K562 (cell line): ENCODE results near the gene VARS1. TPM values are rescaled to one million over a fixed set of nuclear protein-coding genes. Genes with fewer than 3 reads are reported as not detected.
A peak's percentile ranks its signal among the peaks of the same experiment; 100 is the strongest.

Experiments
- BMI1 ChIP-seq: fragments of 150-350 bp; IDR thresholded peaks from 2 replicates; pipeline ENCODE4 v1.6.1; 2014; ENCODE audit warnings: low read length
- CREB1 ChIP-seq, 2 experiments: sonication (generic) in 1 of 2; formaldehyde crosslinking in 1 of 2; IDR thresholded peaks; 2 replicates each; pipeline versions ENCODE4 v1.6.1 to v1.8.0; 2012 to 2022; ENCODE audit warnings: inconsistent platforms in 1 of 2, mild to moderate bottlenecking in 1 of 2, missing genetic modification reagents in 1 of 2, moderate library complexity in 1 of 2
- MIER1 ChIP-seq: fragments of 450-650 bp; IDR thresholded peaks from 2 replicates; pipeline ENCODE4 v1.6.1; 2016; ENCODE audit warnings: antibody characterized with exemption, mild to moderate bottlenecking, low read depth
- NCOA1 ChIP-seq: fragments of 450-650 bp; IDR thresholded peaks from 2 replicates; pipeline ENCODE4 v1.6.1; 2016; ENCODE audit warnings: low read depth
- NFIX ChIP-seq: fragments of 250-450 bp; sonication (Bioruptor Pico); IDR thresholded peaks from 2 replicates; pipeline ENCODE4 v1.4.0; 2020; ENCODE audit warnings: low read depth, mild to moderate bottlenecking, moderate library complexity
- NFYB ChIP-seq: IDR thresholded peaks from 2 replicates; pipeline ENCODE4 v1.6.1; 2011; ENCODE audit warnings: mild to moderate bottlenecking, moderate library complexity; ENCODE audit not compliant: insufficient read length; ENCODE audit errors: extremely low read depth
- RBFOX2 ChIP-seq: fragments of 200-400 bp; formaldehyde crosslinking; IDR thresholded peaks from 2 replicates; pipeline ENCODE4 v1.6.1; 2017; ENCODE audit warnings: low read depth, mild to moderate bottlenecking, low read length, moderate library complexity
- SETDB1 ChIP-seq: IDR thresholded peaks from one replicate; pipeline ENCODE4 v1.6.1; 2012; ENCODE audit warnings: low read length, control low read depth, inconsistent platforms
- SMAD2 ChIP-seq: fragments of 150-350 bp; IDR thresholded peaks from 2 replicates; pipeline ENCODE4 v1.6.1; 2014; ENCODE audit warnings: low read depth, mild to moderate bottlenecking, low read length
- SP1 ChIP-seq: sonication (generic); formaldehyde crosslinking; IDR thresholded peaks from 2 replicates; pipeline ENCODE4 v1.8.1; 2022; ENCODE audit warnings: mild to moderate bottlenecking, missing genetic modification reagents
- SREBF2 ChIP-seq: sonication (generic); formaldehyde crosslinking; IDR thresholded peaks from 2 replicates; pipeline ENCODE4 v1.4.0; 2020; ENCODE audit warnings: mild to moderate bottlenecking, missing genetic modification reagents
- ZFP36 ChIP-seq: fragments of 150-350 bp; IDR thresholded peaks from 2 replicates; pipeline ENCODE4 v1.6.1; 2018; ENCODE audit warnings: low read length, low read depth; ENCODE audit not compliant: partially characterized antibody
- ZNF644 ChIP-seq: fragments of 200-800 bp; sonication (Bioruptor generic); IDR thresholded peaks from 2 replicates; pipeline ENCODE4 v1.6.1; 2016; ENCODE audit warnings: low read depth, missing genetic modification characterization, missing compliant biosample characterization
- ZNF76 ChIP-seq: fragments of 250-450 bp; sonication (Bioruptor Pico); IDR thresholded peaks from 2 replicates; pipeline ENCODE4 v1.4.0; 2020; ENCODE audit warnings: mild to moderate bottlenecking, moderate library complexity, borderline replicate concordance
- polyA plus RNA-seq, 8 experiments: library from polyadenylated mRNA; depleted of rRNA in 4 of 8; stranded (reverse) in 5 of 8; unstranded in 3 of 8; fragments of >200 nt; fragmentation: Nextera tagmentation in 2 of 8; fragmentation: Illumina TruSeq in 1 of 8; extraction: Ambion mirVana in 2 of 8; extraction: Trizol in 1 of 8; gene quantifications; 2 replicates each; pipeline versions ENCODE4 v1.2.1 to v1.2.3, GENCODE V29; 2011 to 2014; ENCODE audit warnings: inconsistent platforms in 1 of 8, missing spikeins in 1 of 8
- total RNA-seq, 7 experiments: library from RNA; depleted of rRNA in 6 of 7; stranded (reverse); fragments of >200 nt in 6 of 7; fragmentation: Illumina TruSeq in 2 of 7; extraction: Trizol in 2 of 7; gene quantifications; 2 replicates each; pipeline versions ENCODE4 v1.2.1 to v1.2.3, GENCODE V29; 2011 to 2021; ENCODE audit warnings: low replicate concordance in 1 of 7
- TF ChIP-seq, protein P1 (sequence below): IDR thresholded peaks from 3 replicates; pipeline ENCODE4 v1.6.1; 2011; ENCODE audit warnings: borderline replicate concordance, mild to moderate bottlenecking; ENCODE audit not compliant: insufficient read length, insufficient read depth
- TF ChIP-seq, protein P2 (sequence below): sonication (generic); formaldehyde crosslinking; IDR thresholded peaks from 2 replicates; pipeline ENCODE4 v1.8.0; 2022; ENCODE audit warnings: missing genetic modification reagents, mild to moderate bottlenecking, moderate library complexity, borderline replicate concordance
- TF ChIP-seq, protein P3 (sequence below): fragments of 250-450 bp; sonication (Bioruptor Pico); IDR thresholded peaks from 2 replicates; pipeline ENCODE4 v1.4.0; 2020
- TF ChIP-seq, protein P4 (sequence below): fragments of 250-450 bp; sonication (Bioruptor Pico); IDR thresholded peaks from 2 replicates; pipeline ENCODE4 v1.8.0; 2021; ENCODE audit warnings: moderate library complexity, mild to moderate bottlenecking, inconsistent platforms
- TF ChIP-seq, protein P5 (sequence below): fragments of 250-450 bp; sonication (Bioruptor Pico); IDR thresholded peaks from 2 replicates; pipeline ENCODE4 v1.8.0; 2021; ENCODE audit warnings: borderline replicate concordance, mild to moderate bottlenecking, moderate library complexity; ENCODE audit not compliant: poor library complexity, severe bottlenecking
- TF ChIP-seq, protein P6 (sequence below): sonication (generic); IDR thresholded peaks from 2 replicates; pipeline ENCODE4 v1.6.1; 2016

The VARS1 gene
- total and polyA plus RNA-seq, 9 of the 15 experiments (the other 6 are each of a cell fraction or from before 2014, with no cell fraction given): 2.9 to 488 (median 130) TPM

DNA sequence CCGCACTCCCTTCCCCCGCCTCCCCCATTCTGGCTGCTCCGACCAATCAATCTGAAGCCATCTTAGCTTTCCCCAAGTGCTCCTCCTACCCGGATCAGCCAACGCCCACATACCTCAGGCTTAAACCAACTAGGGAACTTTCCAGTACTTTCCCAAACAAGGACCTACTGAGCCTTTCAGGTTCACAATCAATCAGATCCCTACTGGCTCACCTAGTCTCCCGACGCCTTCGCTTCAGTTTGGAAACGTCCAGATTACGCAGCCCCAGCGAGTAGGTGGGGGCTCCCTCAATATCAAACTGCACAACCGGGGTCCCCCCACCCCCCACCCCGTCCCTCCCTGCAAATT is 19.1 kb upstream of the VARS1 start (continued):
- TF ChIP-seq, protein P1, sequence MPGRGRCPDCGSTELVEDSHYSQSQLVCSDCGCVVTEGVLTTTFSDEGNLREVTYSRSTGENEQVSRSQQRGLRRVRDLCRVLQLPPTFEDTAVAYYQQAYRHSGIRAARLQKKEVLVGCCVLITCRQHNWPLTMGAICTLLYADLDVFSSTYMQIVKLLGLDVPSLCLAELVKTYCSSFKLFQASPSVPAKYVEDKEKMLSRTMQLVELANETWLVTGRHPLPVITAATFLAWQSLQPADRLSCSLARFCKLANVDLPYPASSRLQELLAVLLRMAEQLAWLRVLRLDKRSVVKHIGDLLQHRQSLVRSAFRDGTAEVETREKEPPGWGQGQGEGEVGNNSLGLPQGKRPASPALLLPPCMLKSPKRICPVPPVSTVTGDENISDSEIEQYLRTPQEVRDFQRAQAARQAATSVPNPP: no peak
- no peak for TF ChIP-seq SREBF2 (CRISPR knock-in tag)
- TF ChIP-seq, protein P2, sequence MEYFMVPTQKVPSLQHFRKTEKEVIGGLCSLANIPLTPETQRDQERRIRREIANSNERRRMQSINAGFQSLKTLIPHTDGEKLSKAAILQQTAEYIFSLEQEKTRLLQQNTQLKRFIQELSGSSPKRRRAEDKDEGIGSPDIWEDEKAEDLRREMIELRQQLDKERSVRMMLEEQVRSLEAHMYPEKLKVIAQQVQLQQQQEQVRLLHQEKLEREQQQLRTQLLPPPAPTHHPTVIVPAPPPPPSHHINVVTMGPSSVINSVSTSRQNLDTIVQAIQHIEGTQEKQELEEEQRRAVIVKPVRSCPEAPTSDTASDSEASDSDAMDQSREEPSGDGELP (CRISPR knock-in tag): no peak
- TF ChIP-seq, protein P3, sequence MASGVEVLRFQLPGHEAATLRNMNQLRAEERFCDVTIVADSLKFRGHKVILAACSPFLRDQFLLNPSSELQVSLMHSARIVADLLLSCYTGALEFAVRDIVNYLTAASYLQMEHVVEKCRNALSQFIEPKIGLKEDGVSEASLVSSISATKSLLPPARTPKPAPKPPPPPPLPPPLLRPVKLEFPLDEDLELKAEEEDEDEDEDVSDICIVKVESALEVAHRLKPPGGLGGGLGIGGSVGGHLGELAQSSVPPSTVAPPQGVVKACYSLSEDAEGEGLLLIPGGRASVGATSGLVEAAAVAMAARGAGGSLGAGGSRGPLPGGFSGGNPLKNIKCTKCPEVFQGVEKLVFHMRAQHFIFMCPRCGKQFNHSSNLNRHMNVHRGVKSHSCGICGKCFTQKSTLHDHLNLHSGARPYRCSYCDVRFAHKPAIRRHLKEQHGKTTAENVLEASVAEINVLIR (CRISPR knock-in tag): peak; percentile 52; the same call in 1 of the 2 replicates
- TF ChIP-seq CREB1 (IDR thresholded peaks at IDR 0.05): no peak
- no peak for TF ChIP-seq CREB1 (CRISPR knock-in tag; IDR thresholded peaks at IDR 0.05)
- TF ChIP-seq RBFOX2: no peak
- TF ChIP-seq NFIX (CRISPR knock-in tag): no peak
- TF ChIP-seq, protein P4, sequence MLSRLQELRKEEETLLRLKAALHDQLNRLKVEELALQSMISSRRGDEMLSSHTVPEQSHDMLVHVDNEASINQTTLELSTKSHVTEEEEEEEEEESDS (CRISPR knock-in tag): no peak
- TF ChIP-seq, protein P5, sequence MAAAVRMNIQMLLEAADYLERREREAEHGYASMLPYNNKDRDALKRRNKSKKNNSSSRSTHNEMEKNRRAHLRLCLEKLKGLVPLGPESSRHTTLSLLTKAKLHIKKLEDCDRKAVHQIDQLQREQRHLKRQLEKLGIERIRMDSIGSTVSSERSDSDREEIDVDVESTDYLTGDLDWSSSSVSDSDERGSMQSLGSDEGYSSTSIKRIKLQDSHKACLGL (CRISPR knock-in tag): no peak
- no peak for TF ChIP-seq MIER1
- 0 out of 2 replicates have a peak, but pooled peaks have one; percentile 70 for TF ChIP-seq ZNF76 (CRISPR knock-in tag)
- no peak for TF ChIP-seq SMAD2
- no peak for TF ChIP-seq ZFP36
- TF ChIP-seq BMI1: no peak
- TF ChIP-seq, protein P6, sequence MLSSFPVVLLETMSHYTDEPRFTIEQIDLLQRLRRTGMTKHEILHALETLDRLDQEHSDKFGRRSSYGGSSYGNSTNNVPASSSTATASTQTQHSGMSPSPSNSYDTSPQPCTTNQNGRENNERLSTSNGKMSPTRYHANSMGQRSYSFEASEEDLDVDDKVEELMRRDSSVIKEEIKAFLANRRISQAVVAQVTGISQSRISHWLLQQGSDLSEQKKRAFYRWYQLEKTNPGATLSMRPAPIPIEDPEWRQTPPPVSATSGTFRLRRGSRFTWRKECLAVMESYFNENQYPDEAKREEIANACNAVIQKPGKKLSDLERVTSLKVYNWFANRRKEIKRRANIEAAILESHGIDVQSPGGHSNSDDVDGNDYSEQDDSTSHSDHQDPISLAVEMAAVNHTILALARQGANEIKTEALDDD: peak; percentile 80
- TF ChIP-seq NFYB: no peak
- TF ChIP-seq NCOA1: peak; percentile 13; the same call in 1 of the 2 replicates
- no peak for TF ChIP-seq SETDB1
- TF ChIP-seq ZNF644: no peak
- no peak for TF ChIP-seq SP1 (CRISPR knock-in tag)
